Fibroblast of skin of right biceps (primary cell): ENCODE results near the gene GON7.

Experiments
- DNase-seq: peaks from one replicate; pipeline ENCODE4 v3.0.0-alpha.2; 2013

The GON7 gene

GRCh38 chr14:93156693-93157369 lies 50.0 kb downstream of the GON7 start:
- no peak for DNase-seq

DNA sequence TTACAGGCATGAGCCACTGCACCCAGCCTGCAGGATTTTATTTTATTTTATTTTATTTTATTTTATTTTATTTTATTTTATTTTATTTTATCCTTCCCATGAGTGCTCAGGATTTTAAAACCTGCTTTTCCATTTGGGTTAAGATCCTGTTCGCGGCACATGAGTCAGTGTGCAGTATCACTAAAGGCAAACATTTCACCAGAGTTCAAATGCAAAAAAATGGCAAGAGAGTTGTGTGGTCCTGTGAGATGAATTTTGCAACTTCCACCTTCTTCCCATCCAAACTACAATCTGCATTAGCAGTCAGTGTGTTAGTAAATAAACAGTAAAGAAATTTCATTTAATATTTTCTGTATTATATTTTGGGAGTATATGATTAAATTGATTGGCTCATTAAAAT lies 51.2 kb downstream of the GON7 start:
- DNase-seq, result no peak

DNA sequence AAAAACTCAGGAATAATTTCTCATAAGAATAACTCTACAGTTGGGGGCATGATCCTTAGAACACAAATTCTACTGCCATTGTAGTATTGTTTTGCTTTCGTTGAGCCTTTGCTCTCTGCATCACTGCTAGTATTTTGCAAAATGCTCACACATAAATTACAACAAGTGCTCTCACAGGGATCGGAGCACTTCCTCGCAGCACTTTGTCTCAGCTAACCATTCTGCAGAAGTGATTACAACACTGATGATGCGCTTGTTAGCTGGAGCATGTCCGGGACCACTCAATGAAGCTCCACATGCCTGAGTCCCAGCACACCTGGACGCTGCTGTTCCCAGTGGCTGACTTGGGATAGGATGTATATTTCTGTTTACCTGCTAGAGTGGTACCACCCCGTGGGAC lies 53.7 kb downstream of the GON7 start:
- no peak for DNase-seq
